SK-N-SH treated with all-trans-retinoic acid at 6 μM for 48 hours (cell line): ENCODE measurements around the gene MARK3.

Source experiments
- ARNTL ChIP-seq: fragments of 450-650 bp; formaldehyde crosslinking; IDR thresholded peaks from 2 replicates; pipeline ENCODE4 v1.5.0; 2020; ENCODE audit warnings: low read depth, mild to moderate bottlenecking, moderate library complexity, borderline replicate concordance
- CREB5 ChIP-seq: fragments of 250-450 bp; sonication (Bioruptor Pico); IDR thresholded peaks from 2 replicates; pipeline ENCODE4 v1.5.1; 2020; ENCODE audit warnings: low read depth, mild to moderate bottlenecking, moderate library complexity
- CSDC2 ChIP-seq: fragments of 250-450 bp; sonication (Bioruptor Pico); IDR thresholded peaks from 2 replicates; pipeline ENCODE4 v1.5.0; 2020; ENCODE audit warnings: mild to moderate bottlenecking, moderate library complexity
- CSRNP3 ChIP-seq: fragments of 250-450 bp; sonication (Bioruptor Pico); IDR thresholded peaks from 2 replicates; pipeline ENCODE4 v1.5.1; 2021; ENCODE audit warnings: mild to moderate bottlenecking, moderate library complexity
- GLIS3 ChIP-seq: fragments of 250-450 bp; sonication (Bioruptor Pico); IDR thresholded peaks from 2 replicates; pipeline ENCODE4 v1.5.0; 2020; ENCODE audit warnings: mild to moderate bottlenecking, moderate library complexity
- PATZ1 ChIP-seq: fragments of 250-450 bp; sonication (Bioruptor Pico); IDR thresholded peaks from 2 replicates; pipeline ENCODE4 v1.8.0; 2020; ENCODE audit warnings: mild to moderate bottlenecking, moderate library complexity, borderline replicate concordance
- POU6F1 ChIP-seq: fragments of 250-450 bp; sonication (Bioruptor Pico); IDR thresholded peaks from 2 replicates; pipeline ENCODE4 v1.8.0; 2021; ENCODE audit warnings: low read depth, mild to moderate bottlenecking, moderate library complexity, borderline replicate concordance
- RARB ChIP-seq: fragments of 250-450 bp; sonication (Bioruptor Pico); IDR thresholded peaks from 2 replicates; pipeline ENCODE4 v1.8.0; 2021; ENCODE audit warnings: mild to moderate bottlenecking, moderate library complexity
- TOX ChIP-seq: fragments of 250-450 bp; sonication (Bioruptor Pico); IDR thresholded peaks from 2 replicates; pipeline ENCODE4 v1.8.0; 2021; ENCODE audit warnings: mild to moderate bottlenecking, moderate library complexity, borderline replicate concordance
- ZFP30 ChIP-seq: fragments of 450-650 bp; formaldehyde crosslinking; IDR thresholded peaks from 2 replicates; pipeline ENCODE4 v1.5.0; 2022; ENCODE audit warnings: mild to moderate bottlenecking, moderate library complexity

- TF ChIP-seq ZFP30 (no peak), POU6F1 (CRISPR knock-in tag) (no peak), CSDC2 (CRISPR knock-in tag) (no peak), PATZ1 (CRISPR knock-in tag) (no peak), TOX (no peak), CSRNP3 (CRISPR knock-in tag) (no peak), GLIS3 (CRISPR knock-in tag) (no peak), RARB (CRISPR knock-in tag) (no peak), CREB5 (CRISPR knock-in tag) (no peak), ARNTL (CRISPR knock-in tag) (no peak)
Measured at GRCh38 chr14:103496776-103497175, 111.6 kb downstream of the MARK3 start.
